GM12873 (cell line): Measurements from ENCODE around the gene LTF.

Source experiments
- TF ChIP-seq, protein P1 (sequence below): IDR thresholded peaks from 2 replicates; pipeline ENCODE4 v1.5.1; 2012; ENCODE audit warnings: low read depth, mild to moderate bottlenecking, moderate library complexity, low read length, control low read depth; ENCODE audit not compliant: insufficient read depth; ENCODE audit errors: missing control alignments

LTF gene

DNA sequence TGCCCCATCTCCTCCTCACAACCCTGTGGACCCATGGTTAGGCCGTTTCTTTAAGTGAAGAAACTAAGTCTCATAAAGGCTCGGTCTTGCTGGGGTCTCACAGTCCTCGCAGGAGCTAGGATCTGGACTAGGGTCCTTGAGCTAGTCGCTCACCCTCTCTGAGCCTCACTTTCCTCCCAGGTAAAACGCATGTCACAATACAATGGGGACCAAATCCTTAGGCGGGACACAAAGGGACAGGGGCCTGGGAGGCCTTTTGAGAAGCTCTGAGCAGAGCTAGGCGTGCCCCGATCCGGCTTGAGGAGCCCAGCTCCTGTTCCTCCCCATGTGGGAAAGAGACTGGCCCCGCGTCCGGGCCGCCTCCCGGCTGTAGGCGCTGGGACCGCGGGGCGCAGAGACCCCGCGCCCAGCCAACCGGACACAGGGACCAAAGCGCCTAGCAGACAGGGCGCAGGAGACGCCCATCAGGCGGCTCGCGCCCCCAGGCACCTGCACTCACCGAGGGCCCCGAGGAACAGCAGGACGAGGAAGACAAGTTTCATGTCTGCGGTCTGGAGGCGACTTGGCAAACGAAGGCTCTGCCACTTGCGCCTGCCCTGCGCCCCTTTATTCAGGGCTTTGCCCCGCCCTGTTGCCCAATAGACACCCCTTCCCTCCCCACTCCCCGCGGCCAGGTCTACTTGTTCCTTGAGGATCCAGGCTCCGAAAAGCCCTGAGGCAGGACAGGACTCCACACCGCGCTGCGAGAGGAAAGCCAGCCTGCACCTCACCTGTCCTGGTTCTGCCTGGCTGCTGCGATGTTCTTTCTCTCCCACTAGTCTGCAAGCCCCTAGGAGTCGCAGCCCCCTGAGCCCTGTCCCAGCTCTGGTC, at the start of gene LTF:
Gene LTF (minus strand): TSS at position 580 of the 870 bp plus-strand sequence. CDS start 38 bp downstream, at position 542.
- TF ChIP-seq, protein P1, sequence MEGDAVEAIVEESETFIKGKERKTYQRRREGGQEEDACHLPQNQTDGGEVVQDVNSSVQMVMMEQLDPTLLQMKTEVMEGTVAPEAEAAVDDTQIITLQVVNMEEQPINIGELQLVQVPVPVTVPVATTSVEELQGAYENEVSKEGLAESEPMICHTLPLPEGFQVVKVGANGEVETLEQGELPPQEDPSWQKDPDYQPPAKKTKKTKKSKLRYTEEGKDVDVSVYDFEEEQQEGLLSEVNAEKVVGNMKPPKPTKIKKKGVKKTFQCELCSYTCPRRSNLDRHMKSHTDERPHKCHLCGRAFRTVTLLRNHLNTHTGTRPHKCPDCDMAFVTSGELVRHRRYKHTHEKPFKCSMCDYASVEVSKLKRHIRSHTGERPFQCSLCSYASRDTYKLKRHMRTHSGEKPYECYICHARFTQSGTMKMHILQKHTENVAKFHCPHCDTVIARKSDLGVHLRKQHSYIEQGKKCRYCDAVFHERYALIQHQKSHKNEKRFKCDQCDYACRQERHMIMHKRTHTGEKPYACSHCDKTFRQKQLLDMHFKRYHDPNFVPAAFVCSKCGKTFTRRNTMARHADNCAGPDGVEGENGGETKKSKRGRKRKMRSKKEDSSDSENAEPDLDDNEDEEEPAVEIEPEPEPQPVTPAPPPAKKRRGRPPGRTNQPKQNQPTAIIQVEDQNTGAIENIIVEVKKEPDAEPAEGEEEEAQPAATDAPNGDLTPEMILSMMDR: no peak

DNA sequence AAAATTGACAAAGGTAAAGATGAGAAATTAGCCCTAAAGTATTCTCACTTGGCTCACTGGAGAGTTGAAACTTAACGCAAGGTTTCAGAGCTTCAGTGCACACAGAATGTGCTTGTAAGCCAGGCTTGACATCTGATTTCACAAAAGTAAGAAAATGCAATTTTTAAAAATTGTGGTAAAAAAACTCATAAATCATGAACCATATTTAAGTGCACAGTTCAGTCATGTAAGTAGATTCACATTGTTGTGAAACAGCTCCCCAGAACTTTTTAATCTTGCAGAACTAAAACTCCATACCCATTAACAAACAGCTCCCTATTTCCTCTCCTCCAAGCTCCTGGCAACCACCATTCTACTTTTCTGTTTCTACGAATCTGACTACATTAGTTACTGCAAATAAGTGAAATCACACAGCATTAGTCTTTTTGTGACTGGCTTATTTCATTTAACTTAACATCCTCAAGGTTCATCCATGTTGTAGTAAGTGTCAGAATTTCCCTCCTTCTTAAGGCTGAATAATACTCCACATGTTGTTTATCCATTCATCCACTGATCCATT, 47.6 kb upstream of the LTF start:
- TF ChIP-seq, protein P1: no peak

DNA sequence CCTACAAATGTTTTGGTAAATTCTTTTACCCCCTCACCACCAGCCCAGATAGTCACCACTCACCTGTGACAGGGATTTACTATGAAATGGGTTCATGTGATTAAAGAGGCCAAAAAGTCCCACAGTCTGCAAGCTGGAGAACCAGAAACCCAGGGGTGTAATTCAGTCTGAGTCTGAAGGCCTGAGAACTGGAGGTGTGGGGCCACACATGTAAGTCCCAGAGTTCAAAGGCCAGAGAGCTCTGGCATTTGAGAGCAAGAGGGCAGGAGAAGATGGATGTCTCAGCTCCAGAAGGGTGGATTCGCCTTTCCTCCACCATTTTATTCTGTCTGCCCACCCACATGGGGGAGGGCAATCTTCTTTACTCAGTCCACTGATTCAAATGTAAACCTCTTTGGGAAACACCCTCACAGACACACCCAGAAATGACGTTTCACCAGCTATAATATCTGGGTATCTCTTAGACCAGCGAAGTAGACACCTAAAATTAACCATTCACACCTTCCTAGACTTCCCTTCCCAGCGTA, 45.0 kb upstream of the LTF start:
- TF ChIP-seq, protein P1: no peak

DNA sequence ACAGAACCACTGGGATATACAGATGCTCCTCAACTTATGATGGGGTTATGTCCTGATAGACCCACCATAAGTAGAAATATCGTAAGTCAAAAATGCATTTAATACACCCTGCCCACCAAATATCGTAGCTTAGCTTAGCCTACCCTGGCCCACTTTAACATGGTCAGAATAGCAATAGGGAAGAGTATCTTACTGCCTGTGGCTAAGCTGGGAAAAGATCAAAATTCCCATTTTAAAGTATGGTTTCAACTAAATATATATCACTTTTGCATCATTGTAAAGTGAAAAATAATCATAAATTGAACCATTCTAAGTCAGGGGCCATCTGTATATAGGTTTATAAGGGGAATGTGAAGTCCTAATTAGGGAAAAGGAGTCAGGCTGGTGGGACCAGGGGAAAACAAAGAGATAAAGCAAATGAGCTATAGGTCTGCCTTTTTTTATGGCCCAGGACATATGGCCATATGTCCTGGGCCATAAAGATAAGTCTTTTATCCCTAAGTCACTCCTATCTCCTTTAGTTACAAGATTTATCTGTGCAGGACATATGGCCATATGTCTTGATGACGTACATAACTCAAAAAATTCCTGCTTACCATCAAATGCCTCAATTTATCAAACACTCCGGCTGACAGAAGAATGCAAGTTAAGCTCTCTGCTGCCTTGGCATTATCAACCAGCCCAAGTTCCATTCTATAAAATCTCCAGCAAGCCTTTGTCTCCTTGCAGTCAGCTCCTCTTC, 44.3 kb upstream of the LTF start:
- TF ChIP-seq, protein P1: no peak

DNA sequence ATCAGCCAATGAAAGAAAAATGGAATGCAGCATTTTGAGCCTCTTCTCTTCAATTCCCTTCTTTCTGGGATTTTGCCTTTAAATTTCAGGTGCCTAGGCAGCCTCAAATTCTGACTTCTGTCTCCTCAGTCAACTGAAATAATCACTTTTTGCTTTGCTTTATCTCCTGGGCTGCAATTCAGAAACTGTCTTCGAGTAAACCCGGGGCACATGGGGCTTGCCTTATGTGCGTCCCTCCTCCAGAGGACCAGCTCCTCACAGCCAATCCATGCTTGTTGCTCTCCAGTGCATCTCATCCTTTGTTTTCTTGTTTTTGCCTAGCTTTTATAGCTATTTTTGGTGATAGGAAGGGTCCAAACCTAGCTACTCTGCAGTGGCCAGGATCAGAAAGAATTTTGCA, 41.8 kb upstream of the LTF start:
- TF ChIP-seq, protein P1: no peak

DNA sequence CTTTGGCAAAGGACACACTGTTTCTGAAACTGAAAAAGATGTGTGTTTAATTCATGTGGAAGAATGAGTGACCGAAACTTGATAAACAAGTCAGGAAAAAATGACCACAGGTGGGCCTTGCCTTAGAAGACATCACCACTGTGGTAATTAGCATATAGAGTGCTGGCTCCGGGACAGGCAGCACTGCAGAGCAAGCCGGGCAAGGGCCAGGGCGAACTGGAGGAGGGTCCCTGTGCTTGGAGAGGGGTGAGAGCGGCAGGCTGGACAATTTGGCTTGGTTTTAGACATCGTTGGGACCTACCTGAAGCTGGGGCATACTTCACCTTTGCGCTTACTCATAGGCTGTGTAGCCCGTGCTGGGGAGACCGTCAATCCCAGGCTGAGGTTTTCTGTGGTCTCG, 41.2 kb upstream of the LTF start:
- TF ChIP-seq, protein P1: no peak

DNA sequence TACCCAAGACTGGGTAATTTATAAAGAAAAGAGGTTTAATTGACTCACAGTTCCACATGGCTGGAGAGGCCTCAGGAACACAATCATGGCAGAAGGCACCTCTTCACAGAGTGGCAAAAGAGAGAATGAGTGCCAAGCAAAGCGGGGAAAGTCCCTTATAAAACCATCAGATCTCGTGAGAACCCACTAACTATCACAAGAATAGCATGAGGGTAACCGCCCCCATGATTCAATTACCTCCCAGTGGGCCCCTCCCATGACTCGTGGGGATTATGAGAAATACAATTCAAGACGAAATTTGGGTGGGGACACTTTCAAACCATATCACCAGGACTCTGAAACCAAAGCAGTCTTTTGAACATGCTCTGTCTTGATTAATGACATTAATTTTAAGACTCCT, 40.1 kb upstream of the LTF start:
- TF ChIP-seq, protein P1: no peak
